ENCODE measurements around the gene TMEM259.

GRCh38 chr19:1000095-1000494 is 20.8 kb downstream of the TMEM259 start, which contains the start of gene GRIN3B:
- TF ChIP-seq EZH2phosphoT487 (IDR thresholded peaks at IDR 0.05; ENCODE audit: borderline replicate concordance) (no peak), TCF7L2 (IDR thresholded peaks at IDR 0.05; ENCODE audit: borderline replicate concordance, extremely low read depth, insufficient read depth, insufficient read length) (no peak), CTCF (IDR thresholded peaks at IDR 0.05 in 2 of 3, conservative IDR thresholded peaks at IDR 0.05 in 1 of 3; ENCODE audit: borderline replicate concordance in 1 of 3, insufficient read depth in 1 of 3, low read depth in 2 of 3, low read length in 2 of 3) (peak; percentile 58 to 77 (median 76)), MAX (IDR thresholded peaks at IDR 0.05) (no peak), POLR2A (IDR thresholded peaks at IDR 0.05; ENCODE audit: borderline replicate concordance, extremely low read depth, insufficient read depth, insufficient read length) (no peak), ELF1 (IDR thresholded peaks at IDR 0.05; ENCODE audit: borderline replicate concordance, low read depth) (no peak), CEBPB (IDR thresholded peaks at IDR 0.05; ENCODE audit: low read depth) (no peak), POLR2AphosphoS5 (IDR thresholded peaks at IDR 0.05; ENCODE audit: low read depth, low read length) (no peak), YY1 (IDR thresholded peaks at IDR 0.05; ENCODE audit: extremely low read depth, insufficient replicate concordance, low read depth, low read length) (no peak), FOSL1 (IDR thresholded peaks at IDR 0.05; ENCODE audit: low read depth) (no peak), SRF (IDR thresholded peaks at IDR 0.05; ENCODE audit: low read depth) (no peak), REST (IDR thresholded peaks at IDR 0.05; ENCODE audit: low read depth) (no peak), SP1 (IDR thresholded peaks at IDR 0.05; ENCODE audit: low read depth) (no peak)

Measured in HCT116 (cell line).